ENCODE data around the gene SIGLEC8. TPM values are rescaled to one million over a fixed set of nuclear protein-coding genes. Genes with fewer than 3 reads are reported as not detected.

The SIGLEC8 gene
- total RNA-seq, 2 donors from 2014 or later, result not detected

DNA sequence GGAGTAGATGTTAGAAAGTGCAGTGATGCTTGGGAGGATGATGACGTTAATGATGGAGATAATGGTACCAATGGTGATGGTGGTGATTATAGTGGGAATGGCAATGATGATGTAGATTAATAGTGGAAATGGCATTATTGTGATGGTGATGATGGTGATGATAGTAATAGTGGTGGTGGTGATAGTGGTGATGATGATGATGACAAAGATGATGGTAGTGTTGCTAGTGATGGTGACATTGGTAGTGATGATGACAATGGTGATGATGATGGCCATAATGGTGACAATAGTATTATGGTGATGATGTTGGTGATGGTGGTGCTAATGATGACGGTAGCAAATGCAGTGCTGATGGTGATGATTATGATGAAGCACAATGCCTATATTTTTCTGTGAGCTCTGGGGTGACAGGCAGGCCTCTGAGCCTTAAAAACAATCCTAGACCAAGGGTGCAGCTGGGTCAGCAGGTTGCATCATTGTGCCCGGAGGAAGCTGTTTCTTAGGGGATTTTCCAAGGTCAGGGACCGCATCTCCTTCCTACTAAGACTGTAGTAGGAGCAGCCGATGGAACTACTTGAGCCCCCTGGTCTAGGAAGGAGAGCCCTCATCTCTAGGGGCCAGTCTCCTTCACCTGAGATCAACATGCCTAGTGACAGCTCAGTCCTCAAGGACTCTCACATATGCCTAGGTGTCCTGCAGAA, 27.9 kb upstream of the SIGLEC8 start:
- Mint-ChIP-seq H3K27me3 (peaks cover 29% of the 10 kb centered on the region), H3K36me3 (ENCODE audit: low read depth) (peaks cover 3% of the 10 kb centered on the region), H3K4me1 (no peaks in the 10 kb centered on the region), H3K4me3 (no peak overlapping the region), H3K27ac (no peak overlapping the region)
- DNase-seq (no peak), ATAC-seq (no peak)
- H3K9me3 ChIP-seq (ENCODE audit: control insufficient read depth, low read length, poor library complexity, severe bottlenecking), result no peaks in the 10 kb centered on the region

DNA sequence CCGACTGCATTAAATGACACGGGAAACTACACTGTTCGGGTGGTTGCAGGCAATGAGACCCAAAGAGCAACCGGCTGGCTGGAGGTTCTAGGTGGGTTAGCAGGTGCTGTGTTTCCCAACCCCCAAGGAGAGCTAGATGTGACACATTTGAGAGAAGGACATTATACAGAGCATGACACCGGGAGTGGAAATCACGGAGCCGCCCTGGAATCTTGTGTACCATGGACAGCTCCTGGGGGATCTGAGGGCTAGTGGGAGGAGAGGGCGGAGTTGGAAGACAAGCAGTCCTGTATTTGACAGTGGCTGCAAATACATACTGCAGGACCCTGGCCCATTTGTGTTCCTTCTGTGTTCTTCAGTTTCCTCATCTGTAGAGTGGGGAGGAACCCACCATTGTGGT, 22.3 kb upstream of the SIGLEC8 start:
- Mint-ChIP-seq H3K27me3 (peaks cover 64% of the 10 kb centered on the region), H3K4me3 (no peak overlapping the region), H3K4me1 (peaks cover 3% of the 10 kb centered on the region), H3K36me3 (ENCODE audit: low read depth) (peaks cover 5% of the 10 kb centered on the region), H3K27ac (no peak overlapping the region)
- no peaks in the 10 kb centered on the region for H3K9me3 ChIP-seq (ENCODE audit: control insufficient read depth, low read length, poor library complexity, severe bottlenecking)
- DNase-seq (no peak), ATAC-seq (no peak)

DNA sequence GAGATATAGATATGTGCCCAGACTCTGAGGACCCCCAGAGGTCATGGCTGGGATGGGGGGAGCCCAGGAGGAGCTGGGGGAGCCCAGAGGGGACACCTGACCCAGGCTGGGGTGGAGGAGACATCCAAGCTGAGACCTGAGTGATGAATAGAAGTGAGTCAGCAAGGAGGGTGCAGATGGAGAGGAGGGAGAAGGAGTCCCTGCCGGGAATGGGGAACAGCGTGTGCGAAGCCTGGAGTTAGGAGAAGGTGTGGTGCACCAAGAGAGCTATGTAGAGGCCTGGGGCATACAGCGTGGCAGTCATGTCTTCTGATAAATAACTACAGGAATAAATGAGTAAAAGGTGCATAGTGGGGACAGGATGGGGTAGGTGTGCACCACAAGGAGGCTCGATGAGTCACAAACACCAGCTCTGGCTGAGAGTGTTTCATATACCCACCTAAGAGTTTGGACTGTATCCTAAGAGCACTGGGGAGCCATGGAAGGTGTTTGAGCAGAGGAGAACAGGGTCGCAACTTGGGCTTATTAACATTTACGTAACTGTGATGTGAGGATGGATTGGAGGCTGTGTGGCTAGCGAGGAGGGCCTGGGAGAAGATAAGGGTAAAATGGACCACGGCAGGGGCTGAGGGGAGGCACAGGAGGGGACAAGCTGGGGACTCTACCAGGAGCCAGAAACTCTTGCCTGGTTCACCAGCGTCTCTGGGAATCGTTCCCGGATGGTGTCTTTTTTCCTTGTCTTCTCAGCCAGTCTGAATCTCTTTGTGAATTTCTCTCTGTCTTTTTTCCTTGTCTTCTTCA, 21.5 kb upstream of the SIGLEC8 start:
- H3K27me3 Mint-ChIP-seq, result peaks cover 67% of the 10 kb centered on the region
- peaks cover 3% of the 10 kb centered on the region for H3K4me1 Mint-ChIP-seq
- no peaks in the 10 kb centered on the region for H3K9me3 ChIP-seq (ENCODE audit: control insufficient read depth, low read length, poor library complexity, severe bottlenecking)
- H3K4me3 Mint-ChIP-seq, result no peak overlapping the region
- H3K36me3 Mint-ChIP-seq (ENCODE audit: low read depth), result peaks cover 3% of the 10 kb centered on the region
- ATAC-seq (no peak), DNase-seq (no peak)
- H3K27ac Mint-ChIP-seq, result no peak overlapping the region

DNA sequence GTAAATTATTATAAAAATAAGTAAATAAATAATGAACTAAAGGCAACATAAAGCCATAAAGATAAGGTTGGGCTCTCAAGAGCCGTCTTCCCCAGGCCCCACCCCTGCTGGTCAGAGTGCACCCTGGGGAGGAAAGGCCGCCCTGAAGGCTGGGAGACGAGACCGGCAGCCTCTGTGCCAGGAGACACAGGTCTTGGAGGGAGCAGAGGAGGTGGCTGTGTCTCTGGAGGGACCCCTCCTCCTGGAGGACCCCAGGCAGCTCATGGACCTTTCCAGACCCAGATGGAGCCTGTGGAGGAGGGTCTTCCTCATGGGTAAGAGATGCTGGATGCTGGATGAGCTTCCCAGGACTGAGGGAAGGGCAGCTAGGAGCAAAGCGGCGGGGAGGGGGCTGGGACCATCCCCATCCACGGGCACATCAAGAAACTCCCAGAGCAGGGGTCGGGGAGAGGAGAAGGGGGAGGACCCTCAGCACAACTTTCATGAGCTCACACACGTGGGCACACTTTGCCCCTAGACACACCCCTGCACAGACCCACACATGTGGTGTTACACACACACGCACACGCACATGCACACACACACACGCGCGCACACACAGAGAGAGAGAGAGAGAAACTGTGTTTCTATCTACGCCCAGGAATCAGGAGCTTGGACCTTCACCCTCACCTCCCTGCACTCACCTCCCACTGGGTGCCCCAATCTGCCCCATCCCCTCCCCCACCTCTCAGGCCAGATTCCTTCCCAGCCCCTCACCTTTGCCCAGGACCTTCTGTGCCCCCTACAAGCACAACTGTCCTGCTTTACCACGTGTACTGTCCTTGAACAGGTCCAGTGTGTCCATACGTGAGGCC, 20.4 kb upstream of the SIGLEC8 start, which contains the start of gene CEACAM18:
Gene CEACAM18, plus strand, starts transcription at position 159 of the 854 bp plus-strand sequence.
- no peaks in the 10 kb centered on the region for H3K9me3 ChIP-seq (ENCODE audit: control insufficient read depth, low read length, poor library complexity, severe bottlenecking)
- Mint-ChIP-seq H3K27ac (no peak within 1 kb of the TSS), H3K4me1 (peaks cover 3% of the 10 kb centered on the region), H3K4me3 (no peak within 1 kb of the TSS), H3K36me3 (ENCODE audit: low read depth) (peaks cover 3% of the 10 kb centered on the region), H3K27me3 (peaks cover 68% of the 10 kb centered on the region)
- ATAC-seq (no peak), DNase-seq (no peak)

DNA sequence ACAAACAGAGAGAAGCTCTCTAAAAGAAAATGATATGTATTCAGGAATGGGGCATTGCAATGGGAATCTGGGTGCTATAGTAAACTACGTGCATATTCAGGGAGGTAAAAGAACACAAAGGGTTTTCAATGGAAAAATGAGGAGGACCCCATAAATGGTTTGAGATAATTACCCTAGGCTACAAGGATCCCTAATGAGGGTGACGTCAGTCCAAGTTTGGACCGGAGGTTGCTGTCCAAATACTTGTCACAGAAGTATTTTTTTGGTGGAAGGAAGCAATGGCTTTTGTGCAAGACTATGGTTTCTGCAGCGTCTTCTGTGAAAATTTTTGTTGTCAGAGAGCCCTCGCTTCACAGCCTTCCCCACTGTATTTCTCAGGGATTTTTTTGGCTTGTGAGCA, 19.1 kb upstream of the SIGLEC8 start:
- Mint-ChIP-seq H3K27me3 (peaks cover 66% of the 10 kb centered on the region), H3K4me1 (peaks cover 8% of the 10 kb centered on the region), H3K27ac (no peak overlapping the region), H3K36me3 (ENCODE audit: low read depth) (peaks cover 3% of the 10 kb centered on the region), H3K4me3 (no peak overlapping the region)
- no peaks in the 10 kb centered on the region for H3K9me3 ChIP-seq (ENCODE audit: control insufficient read depth, low read length, poor library complexity, severe bottlenecking)
- ATAC-seq (no peak), DNase-seq (no peak)

DNA sequence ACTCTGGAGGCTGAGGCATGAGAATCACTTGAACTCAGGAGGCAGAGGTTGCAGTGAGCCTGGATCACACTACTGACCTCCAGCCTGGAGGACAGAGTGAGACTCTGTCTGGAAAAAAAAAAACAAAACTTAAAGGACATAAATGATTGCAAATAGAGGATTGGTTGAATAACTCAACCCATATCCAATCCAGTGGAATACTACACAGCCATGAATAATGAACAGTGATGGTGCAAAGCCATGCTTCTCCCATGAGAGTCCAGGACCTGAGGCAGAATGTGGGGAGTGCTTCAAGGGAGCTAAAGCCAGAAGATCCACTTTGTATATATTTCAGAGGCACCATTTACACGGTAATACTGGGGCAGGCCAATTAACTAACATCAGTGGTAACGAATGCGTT, 17.9 kb upstream of the SIGLEC8 start:
- H3K9me3 ChIP-seq (ENCODE audit: control insufficient read depth, low read length, poor library complexity, severe bottlenecking), result no peaks in the 10 kb centered on the region
- H3K4me3 Mint-ChIP-seq, result no peak overlapping the region
- DNase-seq (no peak), ATAC-seq (no peak)
- H3K36me3 Mint-ChIP-seq (ENCODE audit: low read depth), result peaks cover 3% of the 10 kb centered on the region
- H3K27ac Mint-ChIP-seq, result no peak overlapping the region
- H3K27me3 Mint-ChIP-seq, result peaks cover 56% of the 10 kb centered on the region
- peaks cover 8% of the 10 kb centered on the region for H3K4me1 Mint-ChIP-seq

DNA sequence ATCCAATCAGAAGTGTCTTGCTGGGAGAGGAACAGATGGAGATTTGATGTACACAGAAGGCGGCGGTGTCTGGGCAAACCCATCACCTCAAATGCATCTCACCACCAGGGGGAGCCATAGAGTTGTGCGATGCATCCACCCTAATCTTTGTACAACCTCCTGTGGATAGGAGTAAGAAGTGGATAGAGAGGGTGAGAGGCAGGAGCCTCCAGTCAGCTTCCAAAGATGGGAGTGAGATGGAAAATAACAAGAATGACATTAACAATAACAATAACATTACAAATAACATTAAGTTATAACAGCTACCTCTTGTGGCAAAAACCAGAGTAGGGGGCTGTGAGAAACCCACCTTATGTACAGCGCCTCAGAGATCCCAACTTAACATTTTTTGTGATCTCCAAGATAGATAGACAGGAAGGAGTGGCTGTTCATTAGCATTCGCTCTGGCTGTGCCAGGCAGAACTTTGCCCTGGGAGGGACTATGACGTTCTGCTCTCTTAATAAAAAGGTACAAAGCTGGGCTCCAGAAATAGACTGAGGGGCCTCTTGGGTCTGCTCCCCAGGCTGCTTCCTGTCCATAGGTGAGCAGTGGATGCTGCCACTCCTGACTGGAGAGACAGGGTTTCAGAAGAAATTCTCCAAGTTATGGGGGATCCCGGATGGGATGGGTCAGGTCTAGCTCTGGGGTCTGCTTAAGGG, 14.9 kb upstream of the SIGLEC8 start:
- ATAC-seq (peak; percentile 72), DNase-seq (peak; percentile 55 to 75 (median 62))
- peaks cover 34% of the 10 kb centered on the region for H3K27me3 Mint-ChIP-seq
- no peak overlapping the region for H3K4me3 Mint-ChIP-seq
- H3K27ac Mint-ChIP-seq, result no peak overlapping the region
- H3K36me3 Mint-ChIP-seq (ENCODE audit: low read depth), result no peaks in the 10 kb centered on the region
- H3K4me1 Mint-ChIP-seq, result peaks cover 7% of the 10 kb centered on the region
- H3K9me3 ChIP-seq (ENCODE audit: control insufficient read depth, low read length, poor library complexity, severe bottlenecking), result no peaks in the 10 kb centered on the region

DNA sequence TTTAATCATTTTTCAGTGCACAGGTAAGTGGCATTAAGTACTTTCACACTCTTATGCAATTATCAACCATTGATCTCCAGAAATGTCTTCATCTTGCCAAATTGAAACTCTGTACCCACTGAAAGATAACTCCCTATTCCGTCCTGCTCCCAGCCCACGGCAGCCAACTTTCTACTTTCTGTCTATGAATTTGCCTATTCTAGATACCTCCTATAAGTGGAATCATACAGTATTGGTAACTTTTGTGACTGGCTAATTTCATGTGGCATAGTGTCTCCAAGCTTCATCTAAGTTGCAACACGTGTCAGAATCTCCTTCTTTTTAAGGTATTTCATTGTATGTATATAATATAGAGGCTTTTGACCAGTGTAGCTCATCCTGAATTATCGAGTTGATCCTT, 14.4 kb upstream of the SIGLEC8 start:
- H3K27ac Mint-ChIP-seq, result no peak overlapping the region
- H3K4me3 Mint-ChIP-seq, result no peak overlapping the region
- DNase-seq, result no peak
- peaks cover 32% of the 10 kb centered on the region for H3K27me3 Mint-ChIP-seq
- no peak for ATAC-seq
- no peaks in the 10 kb centered on the region for H3K36me3 Mint-ChIP-seq (ENCODE audit: low read depth)
- H3K4me1 Mint-ChIP-seq, result peaks cover 12% of the 10 kb centered on the region
- H3K9me3 ChIP-seq (ENCODE audit: control insufficient read depth, low read length, poor library complexity, severe bottlenecking), result no peaks in the 10 kb centered on the region

DNA sequence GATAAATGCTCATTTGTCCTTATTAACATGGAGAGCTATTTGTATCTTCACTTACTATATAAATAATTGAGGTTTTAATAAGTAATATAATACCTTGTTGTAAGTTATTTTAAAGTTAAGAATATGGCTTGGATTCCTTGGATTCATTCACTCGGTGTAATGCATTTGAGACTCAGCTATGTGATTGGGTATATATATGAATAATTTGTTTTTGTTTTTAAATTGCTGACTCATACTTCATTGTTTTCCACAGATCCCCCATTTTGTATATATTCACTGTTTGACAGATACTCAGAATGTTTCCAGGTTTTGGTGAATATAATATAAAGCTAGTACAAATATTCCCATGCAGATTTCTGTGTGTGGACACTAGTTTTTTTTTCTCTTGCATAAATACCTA, 13.3 kb upstream of the SIGLEC8 start:
- Mint-ChIP-seq H3K27me3 (peaks cover 34% of the 10 kb centered on the region), H3K36me3 (ENCODE audit: low read depth) (no peaks in the 10 kb centered on the region), H3K27ac (no peak overlapping the region), H3K4me1 (peaks cover 17% of the 10 kb centered on the region), H3K4me3 (no peak overlapping the region)
- no peaks in the 10 kb centered on the region for H3K9me3 ChIP-seq (ENCODE audit: control insufficient read depth, low read length, poor library complexity, severe bottlenecking)
- no peak for DNase-seq
- ATAC-seq, result no peak

DNA sequence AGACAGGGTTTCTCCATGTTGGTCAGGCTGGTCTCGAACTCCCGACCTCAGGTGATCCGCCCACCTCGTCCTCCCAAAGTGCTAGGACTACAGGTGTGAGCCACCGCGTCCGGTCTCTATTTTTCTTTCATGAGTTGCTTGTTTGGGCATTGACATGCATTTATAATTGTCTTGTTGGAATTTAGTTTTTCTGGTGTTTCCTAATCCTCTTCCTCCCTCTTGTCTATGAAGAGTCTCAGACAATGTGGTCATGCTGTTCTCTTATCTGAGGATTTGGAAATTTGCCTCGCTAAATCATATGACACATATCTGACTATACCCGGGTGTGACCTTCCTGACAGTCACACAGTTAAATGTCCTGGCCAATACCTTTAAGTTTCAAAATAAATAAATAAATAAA, 12.7 kb upstream of the SIGLEC8 start:
- Mint-ChIP-seq H3K4me1 (peaks cover 17% of the 10 kb centered on the region), H3K4me3 (no peak overlapping the region)

DNA sequence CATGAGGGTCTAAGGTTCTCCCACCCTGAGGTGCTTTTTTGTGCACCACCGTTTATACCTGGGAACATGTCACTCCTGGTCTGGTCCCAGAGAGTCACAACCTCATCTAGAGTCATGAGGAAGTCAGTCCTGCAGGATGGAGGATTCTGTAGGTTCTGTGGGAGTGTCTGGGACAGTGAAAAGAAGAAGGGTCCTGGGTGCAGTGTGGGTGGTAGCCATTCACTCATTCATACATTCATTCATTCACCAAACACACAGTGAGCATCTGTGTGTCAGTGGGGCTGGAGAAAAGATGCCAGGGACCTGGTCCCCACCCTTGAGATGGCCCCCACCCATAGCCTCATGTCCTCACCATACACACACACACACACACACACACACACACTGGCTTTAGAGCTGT, 11.4 kb upstream of the SIGLEC8 start:
- Mint-ChIP-seq H3K27me3 (peaks cover 33% of the 10 kb centered on the region), H3K36me3 (ENCODE audit: low read depth) (no peaks in the 10 kb centered on the region), H3K4me3 (no peak overlapping the region), H3K27ac (no peak overlapping the region), H3K4me1 (peaks cover 17% of the 10 kb centered on the region)
- no peaks in the 10 kb centered on the region for H3K9me3 ChIP-seq (ENCODE audit: control insufficient read depth, low read length, poor library complexity, severe bottlenecking)
- ATAC-seq (no peak), DNase-seq (no peak)

More for the DNA sequence above, 12.7 kb upstream of the SIGLEC8 start:
- Mint-ChIP-seq H3K36me3 (ENCODE audit: low read depth) (no peaks in the 10 kb centered on the region), H3K27me3 (peaks cover 37% of the 10 kb centered on the region), H3K27ac (no peak overlapping the region)
- ATAC-seq (no peak), DNase-seq (no peak)
- no peaks in the 10 kb centered on the region for H3K9me3 ChIP-seq (ENCODE audit: control insufficient read depth, low read length, poor library complexity, severe bottlenecking)

DNA sequence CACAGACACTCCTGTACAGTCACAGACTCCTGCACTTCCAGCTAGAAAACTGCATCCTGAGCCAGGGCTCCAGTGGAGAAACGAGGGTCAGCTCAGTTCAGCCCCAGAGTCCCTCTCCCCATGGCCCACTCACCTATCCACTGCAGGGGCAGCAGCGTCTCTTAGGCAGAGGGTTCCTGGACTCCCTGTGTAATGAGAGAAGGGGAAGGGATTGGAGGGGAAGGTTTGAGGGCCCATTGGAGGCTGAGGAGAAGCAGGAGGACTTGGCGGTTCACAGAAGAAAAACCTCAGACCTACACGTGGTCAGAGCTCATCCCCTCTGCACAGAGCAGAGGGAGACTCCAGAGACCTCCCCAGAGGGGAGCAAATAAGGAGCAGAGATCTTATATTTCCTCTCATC, 10.9 kb upstream of the SIGLEC8 start:
- Mint-ChIP-seq H3K36me3 (ENCODE audit: low read depth) (no peaks in the 10 kb centered on the region), H3K4me3 (no peak overlapping the region), H3K27ac (no peak overlapping the region), H3K4me1 (peaks cover 17% of the 10 kb centered on the region), H3K27me3 (peaks cover 29% of the 10 kb centered on the region)
- H3K9me3 ChIP-seq (ENCODE audit: control insufficient read depth, low read length, poor library complexity, severe bottlenecking), result no peaks in the 10 kb centered on the region
- ATAC-seq (no peak), DNase-seq (no peak)

DNA sequence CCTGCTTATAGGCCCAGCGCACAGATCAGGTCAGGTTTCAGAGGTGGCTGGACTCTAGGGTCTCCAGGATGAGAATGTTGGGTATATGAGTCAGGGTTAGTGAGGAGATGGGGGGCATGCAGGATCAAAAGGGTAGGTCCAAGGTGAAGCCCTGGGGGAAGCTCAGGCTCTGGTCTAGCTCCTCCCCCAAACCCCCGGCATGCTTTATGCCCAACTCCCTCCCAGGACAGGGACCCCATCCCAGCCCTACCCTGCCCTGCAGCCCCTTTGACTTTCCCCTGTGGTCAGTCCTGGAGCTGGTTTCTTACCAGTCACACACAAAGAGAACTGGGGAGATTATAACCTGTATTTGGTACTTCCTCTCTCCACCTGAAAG, 10.3 kb upstream of the SIGLEC8 start:
- no peaks in the 10 kb centered on the region for H3K9me3 ChIP-seq (ENCODE audit: control insufficient read depth, low read length, poor library complexity, severe bottlenecking)
- Mint-ChIP-seq H3K4me1 (peaks cover 17% of the 10 kb centered on the region), H3K36me3 (ENCODE audit: low read depth) (no peaks in the 10 kb centered on the region), H3K4me3 (no peak overlapping the region), H3K27ac (no peak overlapping the region), H3K27me3 (peaks cover 30% of the 10 kb centered on the region)
- ATAC-seq, result no peak
- DNase-seq, result no peak
